Measurements from ENCODE around the gene BIRC3. TPM values are rescaled to one million over a fixed set of nuclear protein-coding genes. Genes with fewer than 3 reads are reported as not detected.

The BIRC3 gene
- total RNA-seq, 1 experiment from 2014 or later, result 4.7 TPM

DNA sequence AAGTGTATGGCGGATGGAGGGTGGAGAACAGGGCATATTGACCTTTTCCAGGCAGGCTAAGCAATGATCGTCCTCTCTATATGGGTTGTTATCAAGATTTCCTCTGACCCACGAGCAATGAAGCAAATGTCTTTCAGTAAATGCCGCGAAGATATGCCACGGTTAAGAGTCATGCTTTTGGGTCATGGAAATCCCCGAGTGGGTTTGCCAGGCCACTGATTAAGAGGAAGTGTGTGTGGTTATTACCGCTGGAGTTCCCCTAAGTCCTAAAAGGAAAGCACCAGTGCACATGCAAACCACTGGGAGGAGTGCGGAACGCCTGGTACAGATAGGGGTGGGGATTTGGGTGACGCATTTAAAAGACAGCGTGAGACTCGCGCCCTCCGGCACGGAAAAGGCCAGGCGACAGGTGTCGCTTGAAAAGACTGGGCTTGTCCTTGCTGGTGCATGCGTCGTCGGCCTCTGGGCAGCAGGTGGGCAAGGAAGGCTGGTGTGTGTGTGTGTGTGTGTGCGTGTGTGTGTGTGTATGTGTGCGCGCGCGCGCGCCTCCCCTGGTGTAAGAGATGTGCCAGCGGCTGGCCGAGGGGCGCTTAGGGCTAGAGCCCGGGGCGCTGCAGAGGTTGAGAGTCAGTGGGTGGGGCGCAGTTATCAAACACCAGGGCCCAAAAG, at the start of gene BIRC3 (continued):
- TF ChIP-seq ZBTB33 (IDR thresholded peaks at IDR 0.05; ENCODE audit: extremely low read depth, insufficient replicate concordance, low read length) (no peak), POLR2AphosphoS5 (IDR thresholded peaks at IDR 0.05; ENCODE audit: low read depth, low read length) (peak; percentile 75), EGR1 (IDR thresholded peaks at IDR 0.05; ENCODE audit: low read depth) (no peak), POLR2A (IDR thresholded peaks at IDR 0.05; ENCODE audit: borderline replicate concordance, extremely low read depth, insufficient read depth, insufficient read length) (no peak)

DNA sequence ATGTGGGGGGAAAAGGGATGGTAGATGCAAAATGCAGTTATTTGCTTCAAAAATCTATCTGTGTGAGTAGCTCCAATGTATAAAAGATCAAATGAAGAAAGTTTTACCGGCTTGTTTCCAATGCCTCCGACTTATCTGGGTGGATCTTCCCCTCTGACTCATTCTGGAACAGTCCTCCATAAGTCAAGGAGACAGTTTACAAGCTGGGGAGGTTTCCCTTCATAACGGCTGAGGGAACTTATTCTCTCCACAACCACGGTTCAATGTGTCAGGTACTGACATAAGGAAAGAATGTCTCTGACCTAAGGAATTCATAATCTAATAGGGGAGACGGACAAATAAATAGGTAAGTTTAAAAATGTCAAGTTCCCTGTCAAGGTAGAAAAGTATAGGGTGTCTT, 49.7 kb upstream of the BIRC3 start:
- peaks cover 17 to 34% of the 10 kb centered on the region in 2 experiments for H3K4me1 ChIP-seq (ENCODE audit: control insufficient read depth in 1 of 2, insufficient read depth in 2 of 2, low read length in 2 of 2)
- intact Hi-C loops (cut with micrococcal nuclease), result loop anchor here (5.0 kb wide), 2 partner anchors 155 to 255 kb away; partner anchors contain the start of gene YAP1
- no TSS peak for BruUV-seq (replicated peaks)

More for the DNA sequence above, 49.7 kb upstream of the BIRC3 start:
- ATAC-seq (no peak), DNase-seq (ENCODE audit: low read depth, low spot score) (no peak)
- no peaks in the 10 kb centered on the region for H3K79me2 ChIP-seq (ENCODE audit: insufficient read depth, low read length)
- no peak overlapping the region for H3K9ac ChIP-seq (ENCODE audit: low read length)
- no peaks in the 10 kb centered on the region for H4K20me1 ChIP-seq (ENCODE audit: insufficient read depth)
- H3K4me2 ChIP-seq (ENCODE audit: low read length), result peak overlapping the region; percentile 78
- no peaks in the 10 kb centered on the region for H3K9me3 ChIP-seq (ENCODE audit: control insufficient read depth in 1 of 2, insufficient read depth in 1 of 2, low read depth in 1 of 2, low read length in 2 of 2)
- peak overlapping the region; percentile 47 for H3K27ac ChIP-seq (ENCODE audit: low read depth, low read length)
- RAD21 ChIA-PET (ENCODE audit: low non-redundant PET in 1 of 2, low total read pairs in 2 of 2, uncharacterized antibody in 2 of 2, unreplicated experiment in 2 of 2), result no interaction called here
- TF ChIP-seq FOSL1 (IDR thresholded peaks at IDR 0.05; ENCODE audit: low read depth), result peak; percentile 37; the same call in 1 of the 2 replicates
- no peak for TF ChIP-seq ZBTB33 (IDR thresholded peaks at IDR 0.05; ENCODE audit: extremely low read depth, insufficient replicate concordance, low read length)
- TF ChIP-seq SP1 (IDR thresholded peaks at IDR 0.05; ENCODE audit: low read depth), result peak; percentile 31; the same call in 1 of the 2 replicates
- peak; percentile 24; the same call in 1 of the 2 replicates for TF ChIP-seq JUND (IDR thresholded peaks at IDR 0.05)
- TF ChIP-seq ZNF274 (IDR thresholded peaks at IDR 0.05; ENCODE audit: low read depth, low read length), result no peak
- H3K36me3 ChIP-seq (ENCODE audit: control insufficient read depth in 1 of 2, insufficient read depth in 2 of 2, low read length in 2 of 2), result no peaks in the 10 kb centered on the region
- H2AFZ ChIP-seq (ENCODE audit: low read depth, low read length, poor library complexity, severe bottlenecking), result peak overlapping the region; percentile 72
- H3K27me3 ChIP-seq (ENCODE audit: insufficient read depth, low read length), result no peaks in the 10 kb centered on the region
- H3K4me3 ChIP-seq (replicated peaks in 1 of 2; ENCODE audit: low read depth in 1 of 2, low read length in 2 of 2), result peak overlapping the region; percentile 34 to 55
- H3K9me2 ChIP-seq (ENCODE audit: insufficient read depth), result no peaks in the 10 kb centered on the region
- POLR2A ChIA-PET, result no interaction called here
- CTCF ChIA-PET, result interaction anchor here (2.2 to 2.8 kb wide), 2 partner anchors 11 to 13 kb away, joined by 7 to 23 read pairs; no protein-coding TSS in a partner anchor
